Nephron progenitor cell (in vitro differentiated cells): ENCODE data around the gene CEP57L1.

ENCODE experiments used
- DNase-seq: peaks from one replicate; pipeline ENCODE4 v3.0.0; 2021
- H3K27ac Mint-ChIP-seq: 2 replicates; pipeline ENCODE4 v1.8.0; 2021; ENCODE audit warnings: mild to moderate bottlenecking, moderate library complexity, mixed read lengths
- H3K27me3 Mint-ChIP-seq: 2 replicates; pipeline ENCODE4 v1.8.0; 2021; ENCODE audit warnings: mild to moderate bottlenecking, low read depth, mixed read lengths; ENCODE audit not compliant: poor library complexity
- H3K36me3 Mint-ChIP-seq: 2 replicates; pipeline ENCODE4 v1.8.0; 2021; ENCODE audit warnings: low read depth, mixed read lengths
- H3K4me1 Mint-ChIP-seq: 2 replicates; pipeline ENCODE4 v1.8.0; 2021; ENCODE audit warnings: mixed read lengths
- H3K4me3 Mint-ChIP-seq: 2 replicates; pipeline ENCODE4 v1.8.0; 2021; ENCODE audit warnings: mild to moderate bottlenecking, moderate library complexity, mixed read lengths
- H3K9me3 Mint-ChIP-seq: 2 replicates; pipeline ENCODE4 v1.8.0; 2021; ENCODE audit warnings: mild to moderate bottlenecking, moderate library complexity, mixed read lengths
- CTCF ChIP-seq: fragments of 200-600 bp; sonication (generic); IDR thresholded peaks from 2 replicates; pipeline ENCODE4 v1.5.0; 2021; ENCODE audit warnings: antibody characterized with exemption

Gene CEP57L1

GRCh38 chr6:109093732-109094415, 1.4 kb upstream of the CEP57L1 start:
- Mint-ChIP-seq H3K4me3 (peak overlapping the region; percentile 95), H3K27me3 (no peaks in the 10 kb centered on the region), H3K4me1 (peaks cover 52% of the 10 kb centered on the region), H3K27ac (peak overlapping the region; percentile 87), H3K36me3 (peaks cover 14% of the 10 kb centered on the region), H3K9me3 (no peaks in the 10 kb centered on the region)
- no peak for TF ChIP-seq CTCF
- DNase-seq: no peak

GRCh38 chr6:109094416-109095035, 781 bp upstream of the CEP57L1 start, which contains the start of gene SESN1:
Gene SESN1 (minus strand): TSS chr6:109094846. CDS start chr6:109094073, 773 bp downstream.
- H3K27me3 Mint-ChIP-seq: no peaks in the 10 kb centered on the region
- peaks cover 19% of the 10 kb centered on the region for H3K36me3 Mint-ChIP-seq
- H3K9me3 Mint-ChIP-seq: no peaks in the 10 kb centered on the region
- peak; percentile 94 for DNase-seq
- TF ChIP-seq CTCF: no peak
- H3K27ac Mint-ChIP-seq: peak within 1 kb of the TSS; percentile 100
- peak within 1 kb of the TSS; percentile 95 for H3K4me3 Mint-ChIP-seq
- H3K4me1 Mint-ChIP-seq: peaks cover 52% of the 10 kb centered on the region

- peak overlapping the region; percentile 94 for H3K4me3 Mint-ChIP-seq
- peak overlapping the region; percentile 100 for H3K27ac Mint-ChIP-seq
- TF ChIP-seq CTCF: no peak
- no peaks in the 10 kb centered on the region for H3K9me3 Mint-ChIP-seq
- H3K4me1 Mint-ChIP-seq: peaks cover 52% of the 10 kb centered on the region
- no peaks in the 10 kb centered on the region for H3K27me3 Mint-ChIP-seq
- H3K36me3 Mint-ChIP-seq: peaks cover 26% of the 10 kb centered on the region
- DNase-seq: no peak
These were observed 453 bp downstream of the CEP57L1 start for GRCh38 chr6:109095835-109096084.

- Mint-ChIP-seq H3K36me3 (peaks cover 31% of the 10 kb centered on the region), H3K4me1 (peaks cover 49% of the 10 kb centered on the region), H3K4me3 (peak overlapping the region; percentile 94), H3K27me3 (no peaks in the 10 kb centered on the region), H3K9me3 (no peaks in the 10 kb centered on the region), H3K27ac (no peak overlapping the region)
- no peak for TF ChIP-seq CTCF
- no peak for DNase-seq
These were observed 901 bp downstream of the CEP57L1 start for GRCh38 chr6:109096208-109096607.

- no peak for DNase-seq
- no peak for TF ChIP-seq CTCF
- no peaks in the 10 kb centered on the region for H3K27me3 Mint-ChIP-seq
- H3K9me3 Mint-ChIP-seq: no peaks in the 10 kb centered on the region
- no peak overlapping the region for H3K27ac Mint-ChIP-seq
- H3K4me3 Mint-ChIP-seq: no peak overlapping the region
- H3K36me3 Mint-ChIP-seq: peaks cover 40% of the 10 kb centered on the region
- peaks cover 35% of the 10 kb centered on the region for H3K4me1 Mint-ChIP-seq
These were observed 2.4 kb downstream of the CEP57L1 start for GRCh38 chr6:109097661-109098060.

GRCh38 chr6:109102762-109103161, 7.5 kb downstream of the CEP57L1 start:
- no peak for TF ChIP-seq CTCF
- Mint-ChIP-seq H3K4me1 (no peaks in the 10 kb centered on the region), H3K27me3 (no peaks in the 10 kb centered on the region), H3K9me3 (no peaks in the 10 kb centered on the region), H3K27ac (no peak overlapping the region), H3K4me3 (no peak overlapping the region), H3K36me3 (peaks cover 48% of the 10 kb centered on the region)
- no peak for DNase-seq
